RWPE2 (cell line): ENCODE measurements around the gene CD24.
A peak's percentile ranks its signal among the peaks of the same experiment; 100 is the strongest.

ENCODE experiments used
- ATAC-seq: fragments of 200-7000 bp; cut with Tn5 transposase; 3 replicates; pipeline ENCODE4 v1.9.1; 2021; ENCODE audit warnings: low read depth
- DNase-seq: peaks from one replicate; pipeline ENCODE4 v3.0.0-alpha.2; 2020; ENCODE audit warnings: low spot score
- H3K27ac ChIP-seq: fragments of 450-650 bp; 2 replicates; pipeline ENCODE4 v1.5.1; 2017; ENCODE audit warnings: mild to moderate bottlenecking; ENCODE audit not compliant: poor library complexity, severe bottlenecking
- H3K27me3 ChIP-seq: fragments of 250-450 bp; sonication (Bioruptor Pico); 2 replicates; pipeline ENCODE4 v1.5.1; 2021; ENCODE audit warnings: mild to moderate bottlenecking, moderate library complexity; ENCODE audit not compliant: insufficient read depth, poor library complexity, severe bottlenecking
- H3K36me3 ChIP-seq: fragments of 250-450 bp; sonication (Bioruptor Pico); 2 replicates; pipeline ENCODE4 v1.5.1; 2020; ENCODE audit warnings: low read depth, mild to moderate bottlenecking, moderate library complexity
- H3K4me1 ChIP-seq: fragments of 250-450 bp; sonication (Bioruptor Pico); 2 replicates; pipeline ENCODE4 v1.5.1; 2021; ENCODE audit warnings: mild to moderate bottlenecking, moderate library complexity; ENCODE audit not compliant: insufficient read depth, poor library complexity, severe bottlenecking
- H3K4me3 ChIP-seq: fragments of 250-450 bp; sonication (Bioruptor Pico); 2 replicates; pipeline ENCODE4 v1.5.1; 2021; ENCODE audit warnings: mild to moderate bottlenecking, moderate library complexity; ENCODE audit not compliant: severe bottlenecking
- H3K9me3 ChIP-seq: fragments of 250-450 bp; sonication (Bioruptor Pico); 2 replicates; pipeline ENCODE4 v1.5.1; 2021; ENCODE audit warnings: mild to moderate bottlenecking, moderate library complexity; ENCODE audit not compliant: severe bottlenecking
- TF ChIP-seq, protein P1 (sequence below): fragments of 450-650 bp; IDR thresholded peaks from one replicate; pipeline ENCODE4 v1.5.1; 2017; ENCODE audit warnings: mild to moderate bottlenecking, moderate library complexity; ENCODE audit not compliant: poor library complexity, severe bottlenecking

Gene CD24

DNA sequence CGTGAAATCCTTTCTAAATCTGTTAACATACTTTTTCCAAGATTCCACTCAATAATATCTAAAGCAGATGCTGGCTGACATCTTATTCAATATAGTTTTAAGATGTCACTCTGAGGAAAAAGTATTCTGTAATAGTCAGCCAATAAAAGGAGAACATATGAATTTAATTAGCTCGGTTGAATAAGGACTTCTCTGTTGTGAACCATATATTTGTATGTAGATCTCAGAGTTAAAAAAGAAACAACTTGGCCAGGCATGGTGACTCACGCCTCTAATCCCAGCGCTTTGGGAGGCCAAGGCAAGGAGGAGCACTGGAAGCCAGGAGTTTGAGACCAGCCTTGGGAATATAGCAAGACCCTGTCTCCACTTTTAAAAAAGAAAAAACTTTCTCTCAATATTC is 7.4 kb upstream of the CD24 start:
- H3K36me3 ChIP-seq: no peaks in the 10 kb centered on the region
- no peaks in the 10 kb centered on the region for H3K27me3 ChIP-seq
- ATAC-seq (no peak), DNase-seq (no peak)
- no peaks in the 10 kb centered on the region for H3K4me1 ChIP-seq
- H3K9me3 ChIP-seq: no peaks in the 10 kb centered on the region
- no peak overlapping the region for H3K27ac ChIP-seq
- TF ChIP-seq, protein P1, sequence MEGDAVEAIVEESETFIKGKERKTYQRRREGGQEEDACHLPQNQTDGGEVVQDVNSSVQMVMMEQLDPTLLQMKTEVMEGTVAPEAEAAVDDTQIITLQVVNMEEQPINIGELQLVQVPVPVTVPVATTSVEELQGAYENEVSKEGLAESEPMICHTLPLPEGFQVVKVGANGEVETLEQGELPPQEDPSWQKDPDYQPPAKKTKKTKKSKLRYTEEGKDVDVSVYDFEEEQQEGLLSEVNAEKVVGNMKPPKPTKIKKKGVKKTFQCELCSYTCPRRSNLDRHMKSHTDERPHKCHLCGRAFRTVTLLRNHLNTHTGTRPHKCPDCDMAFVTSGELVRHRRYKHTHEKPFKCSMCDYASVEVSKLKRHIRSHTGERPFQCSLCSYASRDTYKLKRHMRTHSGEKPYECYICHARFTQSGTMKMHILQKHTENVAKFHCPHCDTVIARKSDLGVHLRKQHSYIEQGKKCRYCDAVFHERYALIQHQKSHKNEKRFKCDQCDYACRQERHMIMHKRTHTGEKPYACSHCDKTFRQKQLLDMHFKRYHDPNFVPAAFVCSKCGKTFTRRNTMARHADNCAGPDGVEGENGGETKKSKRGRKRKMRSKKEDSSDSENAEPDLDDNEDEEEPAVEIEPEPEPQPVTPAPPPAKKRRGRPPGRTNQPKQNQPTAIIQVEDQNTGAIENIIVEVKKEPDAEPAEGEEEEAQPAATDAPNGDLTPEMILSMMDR: no peak
- H3K4me3 ChIP-seq: no peak overlapping the region

DNA sequence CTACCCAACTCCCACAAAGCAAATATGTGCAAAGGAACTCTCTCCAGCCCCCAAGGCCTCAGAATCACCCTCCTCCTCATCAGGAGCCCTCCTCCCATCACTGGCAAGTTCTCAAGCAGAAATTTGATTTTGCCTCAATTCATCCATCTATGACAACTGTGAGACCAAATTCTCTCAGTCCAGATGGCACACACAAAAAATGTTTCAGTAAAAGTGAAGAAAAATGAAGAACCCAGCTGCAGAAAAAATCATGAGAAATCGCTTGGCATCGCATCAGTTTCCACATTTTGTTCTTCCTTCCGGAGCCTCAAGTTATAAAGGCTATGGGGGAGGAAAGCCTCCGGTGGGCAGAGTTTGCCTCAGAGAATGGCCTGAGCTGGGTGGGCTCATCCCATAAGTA is 6.4 kb upstream of the CD24 start:
- no peaks in the 10 kb centered on the region for H3K36me3 ChIP-seq
- TF ChIP-seq, protein P1: no peak
- no peak for DNase-seq
- no peaks in the 10 kb centered on the region for H3K27me3 ChIP-seq
- H3K4me3 ChIP-seq: no peak overlapping the region
- no peak for ATAC-seq
- peaks cover 4% of the 10 kb centered on the region for H3K4me1 ChIP-seq
- H3K9me3 ChIP-seq: no peaks in the 10 kb centered on the region
- no peak overlapping the region for H3K27ac ChIP-seq

DNA sequence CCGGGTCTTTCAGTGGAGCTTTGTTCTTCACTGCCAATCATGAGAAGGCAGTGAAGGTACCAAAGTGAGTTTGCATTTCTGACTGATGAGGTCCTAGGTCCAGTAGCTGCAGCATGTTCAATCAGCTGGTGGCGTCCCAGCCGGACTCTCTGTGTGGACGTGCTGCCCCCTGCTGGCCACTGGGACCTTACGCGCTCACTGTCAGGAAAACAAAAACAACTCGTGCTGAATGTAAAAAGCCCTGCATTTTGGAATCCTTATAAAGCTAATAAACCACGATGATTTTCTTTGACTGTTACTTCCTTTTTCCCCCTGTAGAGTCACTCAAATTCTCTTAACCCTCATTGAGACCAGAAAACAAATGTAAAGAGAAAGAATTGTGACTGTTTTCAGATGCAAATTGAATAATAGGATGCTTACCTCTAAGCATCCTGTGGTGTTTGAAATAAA is 4.9 kb upstream of the CD24 start:
- Histone ChIP-seq H3K36me3 (no peaks in the 10 kb centered on the region), H3K27ac (no peak overlapping the region), H3K4me3 (no peak overlapping the region), H3K4me1 (peaks cover 7% of the 10 kb centered on the region), H3K27me3 (no peaks in the 10 kb centered on the region), H3K9me3 (no peaks in the 10 kb centered on the region)
- ATAC-seq: peak; percentile 44; the same call in 1 of the 3 replicates
- TF ChIP-seq, protein P1: peak; percentile 97
- peak; percentile 78 for DNase-seq

DNA sequence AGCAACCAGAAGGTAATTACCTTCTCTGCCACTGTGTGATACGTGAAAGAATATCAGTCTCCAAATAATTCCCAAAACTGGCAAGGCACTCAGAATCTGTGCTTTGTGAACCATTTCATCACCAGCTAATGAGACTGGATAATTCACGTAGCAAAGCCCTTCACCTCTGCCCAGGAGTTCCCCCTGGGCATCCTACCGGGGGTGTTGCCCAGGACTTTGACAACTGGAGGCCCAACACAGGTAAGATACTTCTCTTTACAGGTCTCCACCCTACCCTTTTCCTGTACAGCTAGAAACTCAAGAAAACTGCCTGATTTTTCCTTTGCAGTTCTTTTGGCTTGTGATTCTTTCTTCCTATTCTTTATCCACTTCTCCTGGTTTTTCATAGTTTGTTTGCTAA is 2.7 kb upstream of the CD24 start:
- Histone ChIP-seq H3K4me1 (peaks cover 13% of the 10 kb centered on the region), H3K36me3 (peaks cover 9% of the 10 kb centered on the region), H3K9me3 (no peaks in the 10 kb centered on the region), H3K27me3 (no peaks in the 10 kb centered on the region), H3K27ac (no peak overlapping the region), H3K4me3 (no peak overlapping the region)
- DNase-seq (no peak), ATAC-seq (no peak)
- TF ChIP-seq, protein P1: no peak

DNA sequence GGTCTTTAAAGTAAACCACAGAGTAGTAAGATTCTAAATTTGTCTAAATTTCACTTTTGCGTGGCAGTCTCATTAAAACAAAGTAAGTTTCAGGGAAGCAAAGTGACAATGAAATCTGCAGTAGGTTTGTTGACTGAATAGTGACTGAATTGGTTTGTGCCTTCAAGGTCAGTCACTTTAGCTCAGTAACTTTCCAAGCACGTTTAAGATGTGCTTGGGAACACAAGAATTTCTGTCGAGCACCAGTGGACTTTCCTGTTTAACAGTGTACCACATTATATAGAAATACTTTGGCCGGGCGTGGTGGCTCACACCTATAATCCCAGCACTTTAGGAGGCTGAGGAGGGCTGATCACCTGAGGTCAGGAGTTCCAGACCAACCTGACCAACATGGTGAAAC is 1.7 kb upstream of the CD24 start:
- Histone ChIP-seq H3K27ac (peak overlapping the region; percentile 69), H3K27me3 (no peaks in the 10 kb centered on the region), H3K9me3 (no peaks in the 10 kb centered on the region), H3K4me1 (peaks cover 13% of the 10 kb centered on the region), H3K36me3 (peaks cover 18% of the 10 kb centered on the region), H3K4me3 (peak overlapping the region; percentile 76)
- no peak for ATAC-seq
- TF ChIP-seq, protein P1: no peak
- no peak for DNase-seq
